ENCODE results near the gene ZNRF1. TPM values are rescaled to one million over a fixed set of nuclear protein-coding genes. Genes with fewer than 3 reads are reported as not detected.

The ZNRF1 gene
- total and polyA plus RNA-seq, 2 of the 13 experiments (the other 11 are each of a cell fraction or from before 2014, with no cell fraction given), result 43.9 to 58.7 TPM

GRCh38 chr16:75064403-75065148 is 65.8 kb downstream of the ZNRF1 start:
- peak overlapping the region; percentile 22; the same call in 1 of the 2 replicates for H3K9ac ChIP-seq (ENCODE audit: insufficient read depth, low read depth, low read length)
- ChIA-PET CTCF (ENCODE audit: low intra/inter-chr PET ratio, low total read pairs) (no interaction called here), POLR2A (interaction anchor here (1.3 to 1.4 kb wide), 2 partner anchors 10 to 80 kb away, joined by 4 to 5 read pairs; partner anchors contain the start of gene WDR59)
- intact Hi-C loops (cut with micrococcal nuclease; ENCODE audit: unreplicated experiment) (no loop called here), in situ Hi-C loops (cut with HindIII; ENCODE audit: extremely low pct_ligation_motif_present, low pct_unique_long_range_greater_than_20kb) (no loop called here)
- H4K20me1 ChIP-seq (ENCODE audit: insufficient read depth, low read length), result peaks cover 31% of the 10 kb centered on the region
- H3K4me3 ChIP-seq (replicated peaks in 1 of 3; ENCODE audit: insufficient read depth in 1 of 3, low read depth in 2 of 3, low read length in 3 of 3), result peak overlapping the region in 1 of 3 experiments; percentile 36; a peak in 4 of 6 replicates
- WGBS (ENCODE audit: low lambda C conversion rate), result 24% methylated on average over 15 of the region's 15 CpGs
- H3K79me2 ChIP-seq (ENCODE audit: insufficient read depth, low read length), result peaks cover 96% of the 10 kb centered on the region
- H3K27me3 ChIP-seq (ENCODE audit: control insufficient read depth in 1 of 2, insufficient read depth in 2 of 2, low read length in 2 of 2), result no peaks in the 10 kb centered on the region
- H3K36me3 ChIP-seq (replicated peaks in 1 of 2; ENCODE audit: control insufficient read depth in 1 of 2, insufficient read depth in 2 of 2, low read length in 2 of 2), result no peaks in the 10 kb centered on the region; a peak in 1 of 5 replicates
- no peaks in the 10 kb centered on the region for H3K9me3 ChIP-seq (ENCODE audit: low read length)
- peak; percentile 83 for DNase-seq (ENCODE audit: low spot score)
- ATAC-seq, result peak; percentile 79
- H3K4me2 ChIP-seq (ENCODE audit: low read depth, low read length), result peak overlapping the region; percentile 67
- peak; percentile 79 for FAIRE-seq
- no peak overlapping the region for H2AFZ ChIP-seq (ENCODE audit: low read length)
- H3K4me1 ChIP-seq (ENCODE audit: insufficient read depth, low read length), result peaks cover 81% of the 10 kb centered on the region
- peak overlapping the region; percentile 53 for H3K27ac ChIP-seq (ENCODE audit: extremely low read length, insufficient read depth, low read length)
- TSS peak; percentile 26 for BruUV-seq (replicated peaks)
- TF ChIP-seq, protein P1, sequence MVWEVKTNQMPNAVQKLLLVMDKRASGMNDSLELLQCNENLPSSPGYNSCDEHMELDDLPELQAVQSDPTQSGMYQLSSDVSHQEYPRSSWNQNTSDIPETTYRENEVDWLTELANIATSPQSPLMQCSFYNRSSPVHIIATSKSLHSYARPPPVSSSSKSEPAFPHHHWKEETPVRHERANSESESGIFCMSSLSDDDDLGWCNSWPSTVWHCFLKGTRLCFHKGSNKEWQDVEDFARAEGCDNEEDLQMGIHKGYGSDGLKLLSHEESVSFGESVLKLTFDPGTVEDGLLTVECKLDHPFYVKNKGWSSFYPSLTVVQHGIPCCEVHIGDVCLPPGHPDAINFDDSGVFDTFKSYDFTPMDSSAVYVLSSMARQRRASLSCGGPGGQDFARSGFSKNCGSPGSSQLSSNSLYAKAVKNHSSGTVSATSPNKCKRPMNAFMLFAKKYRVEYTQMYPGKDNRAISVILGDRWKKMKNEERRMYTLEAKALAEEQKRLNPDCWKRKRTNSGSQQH (CRISPR knock-in tag; IDR thresholded peaks at IDR 0.05; ENCODE audit: low read depth), result no peak
- no peak for TF ChIP-seq SETDB1 (CRISPR knock-in tag; IDR thresholded peaks at IDR 0.05; ENCODE audit: borderline replicate concordance)
- TF ChIP-seq TBL1XR1 (IDR thresholded peaks at IDR 0.05; ENCODE audit: borderline replicate concordance, low read length, partially characterized antibody), result no peak
- TF ChIP-seq, protein P2, sequence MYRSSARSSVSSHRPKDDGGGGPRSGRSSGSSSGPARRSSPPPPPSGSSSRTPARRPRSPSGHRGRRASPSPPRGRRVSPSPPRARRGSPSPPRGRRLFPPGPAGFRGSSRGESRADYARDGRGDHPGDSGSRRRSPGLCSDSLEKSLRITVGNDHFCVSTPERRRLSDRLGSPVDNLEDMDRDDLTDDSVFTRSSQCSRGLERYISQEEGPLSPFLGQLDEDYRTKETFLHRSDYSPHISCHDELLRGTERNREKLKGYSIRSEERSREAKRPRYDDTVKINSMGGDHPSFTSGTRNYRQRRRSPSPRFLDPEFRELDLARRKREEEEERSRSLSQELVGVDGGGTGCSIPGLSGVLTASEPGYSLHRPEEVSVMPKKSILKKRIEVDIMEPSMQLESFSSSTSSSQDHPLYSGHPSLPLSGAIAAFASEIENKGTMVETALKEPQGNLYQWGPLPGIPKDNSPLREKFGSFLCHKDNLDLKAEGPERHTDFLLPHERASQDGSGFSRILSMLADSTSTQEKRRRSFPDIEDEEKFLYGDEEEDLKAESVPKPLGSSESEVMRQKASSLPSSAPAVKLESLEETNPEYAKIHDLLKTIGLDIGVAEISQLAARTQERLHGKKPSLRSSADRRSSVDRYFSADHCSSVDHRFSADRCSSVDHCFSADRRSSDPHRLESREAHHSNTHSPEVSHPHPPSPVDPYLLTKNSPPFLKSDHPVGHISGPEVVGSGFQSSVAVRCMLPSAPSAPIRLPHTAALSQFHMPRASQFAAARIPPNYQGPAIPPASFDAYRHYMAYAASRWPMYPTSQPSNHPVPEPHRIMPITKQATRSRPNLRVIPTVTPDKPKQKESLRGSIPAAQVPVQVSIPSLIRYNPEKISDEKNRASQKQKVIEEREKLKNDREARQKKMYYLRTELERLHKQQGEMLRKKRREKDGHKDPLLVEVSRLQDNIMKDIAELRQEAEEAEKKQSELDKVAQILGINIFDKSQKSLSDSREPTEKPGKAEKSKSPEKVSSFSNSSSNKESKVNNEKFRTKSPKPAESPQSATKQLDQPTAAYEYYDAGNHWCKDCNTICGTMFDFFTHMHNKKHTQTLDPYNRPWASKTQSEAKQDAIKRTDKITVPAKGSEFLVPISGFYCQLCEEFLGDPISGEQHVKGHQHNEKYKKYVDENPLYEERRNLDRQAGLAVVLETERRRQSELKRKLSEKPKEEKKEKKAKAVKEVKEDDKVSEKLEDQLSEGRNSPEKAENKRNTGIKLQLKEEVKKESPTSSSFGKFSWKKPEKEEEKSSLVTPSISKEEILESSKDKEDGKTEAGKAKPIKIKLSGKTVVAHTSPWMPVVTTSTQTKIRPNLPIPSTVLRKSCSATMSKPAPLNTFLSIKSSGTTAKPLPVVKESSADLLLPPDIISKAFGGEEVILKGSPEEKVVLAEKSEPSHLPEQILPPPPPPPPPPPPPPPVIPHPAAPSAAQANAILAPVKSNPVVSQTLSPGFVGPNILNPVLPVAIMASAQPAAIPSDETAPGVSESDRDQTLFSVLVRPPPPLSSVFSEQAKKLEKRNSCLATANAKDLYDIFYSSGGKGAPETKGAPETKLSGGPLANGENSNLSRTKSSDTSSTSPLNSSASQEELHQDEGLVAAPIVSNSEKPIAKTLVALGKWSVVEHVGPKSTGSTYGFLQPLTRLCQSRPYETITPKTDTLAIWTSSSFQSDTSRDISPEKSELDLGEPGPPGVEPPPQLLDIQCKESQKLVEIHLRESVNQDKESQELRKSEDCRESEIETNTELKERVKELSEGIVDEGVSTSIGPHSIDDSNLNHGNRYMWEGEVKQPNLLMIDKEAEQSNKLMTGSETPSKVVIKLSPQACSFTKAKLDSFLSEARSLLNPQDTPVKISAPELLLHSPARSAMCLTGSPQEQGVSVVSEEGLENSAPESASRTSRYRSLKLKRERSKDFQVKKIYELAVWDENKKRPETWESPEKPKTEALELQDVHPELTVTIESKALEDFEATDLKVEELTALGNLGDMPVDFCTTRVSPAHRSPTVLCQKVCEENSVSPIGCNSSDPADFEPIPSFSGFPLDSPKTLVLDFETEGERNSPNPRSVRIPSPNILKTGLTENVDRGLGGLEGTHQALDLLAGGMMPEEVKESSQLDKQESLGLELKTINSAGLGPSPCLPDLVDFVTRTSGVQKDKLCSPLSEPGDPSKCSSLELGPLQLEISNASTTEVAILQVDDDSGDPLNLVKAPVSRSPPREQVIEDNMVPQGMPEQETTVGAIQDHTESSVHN (CRISPR knock-in tag; IDR thresholded peaks at IDR 0.05), result 0 out of 2 replicates have a peak, but pooled peaks have one; percentile 49
- TF ChIP-seq DNMT1 (CRISPR knock-in tag; IDR thresholded peaks at IDR 0.05), result no peak
- TF ChIP-seq ZNF770 (CRISPR knock-in tag; IDR thresholded peaks at IDR 0.05), result peak; percentile 95
- peak; percentile 62; the same call in 1 of the 2 replicates for TF ChIP-seq ZNF230 (CRISPR knock-in tag; IDR thresholded peaks at IDR 0.05)

All from HepG2 (cell line).